ENCODE results near the gene IRS1. TPM values are rescaled to one million over a fixed set of nuclear protein-coding genes. Genes with fewer than 3 reads are reported as not detected.

IRS1 gene
- polyA plus RNA-seq, 1 donor (not counting 4 experiments of a cell fraction or from before 2014, with no cell fraction given) = 11.2 TPM

DNA sequence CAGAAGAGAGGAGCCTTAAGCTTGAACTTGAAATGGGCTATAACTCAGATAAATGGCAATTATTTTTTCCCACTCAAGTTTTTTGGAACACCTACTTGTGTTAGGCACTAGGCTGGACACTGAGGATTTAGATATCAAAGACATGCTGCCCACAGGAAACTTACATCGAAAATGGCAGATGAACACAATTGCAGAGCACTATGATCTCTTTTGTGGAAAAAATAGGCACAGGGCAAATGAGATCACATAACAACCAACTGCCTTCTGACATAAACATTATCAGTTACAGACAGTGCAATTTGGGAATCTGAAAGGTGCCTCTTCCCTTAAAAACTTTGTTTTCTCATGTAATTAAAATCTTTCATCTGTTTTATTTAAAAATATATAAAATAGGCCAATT lies 3.8 kb upstream of the IRS1 start:
- TF ChIP-seq CTCF (optimal IDR thresholded peaks at IDR 0.05 in 1 of 3, IDR thresholded peaks at IDR 0.05 in 1 of 3, conservative IDR thresholded peaks at IDR 0.05 in 1 of 3; ENCODE audit: extremely low read depth in 1 of 3, insufficient read depth in 2 of 3, low read length in 3 of 3) (no peak), EZH2 (IDR thresholded peaks at IDR 0.05; ENCODE audit: low read length) (no peak)
- FAIRE-seq = no peak

GRCh38 chr2:226802573-226802972 lies 3.0 kb upstream of the IRS1 start:
- no peak overlapping the region for H3K4me2 ChIP-seq (ENCODE audit: control insufficient read depth, extremely low read depth, insufficient read depth, low read depth, low read length)
- no peak overlapping the region for H2AFZ ChIP-seq (ENCODE audit: control insufficient read depth, low read length)
- peaks cover 19% of the 10 kb centered on the region for H3K4me1 ChIP-seq (ENCODE audit: control insufficient read depth, extremely low read depth, insufficient read depth, low read length)
- no peak overlapping the region for H3K27ac ChIP-seq (ENCODE audit: control insufficient read depth, insufficient read depth, low read length)
- H3K36me3 ChIP-seq (ENCODE audit: control insufficient read depth in 2 of 2, extremely low read depth in 1 of 2, insufficient read depth in 2 of 2, low read length in 2 of 2) = peaks cover under 1 to 2% of the 10 kb centered on the region in 2 experiments
- FAIRE-seq = peak; percentile 39
- H3K9ac ChIP-seq (ENCODE audit: control insufficient read depth, extremely low read depth, insufficient read depth, low read length) = no peak overlapping the region
- DNase-seq (ENCODE audit: low read depth, low spot score) = no peak
- peaks cover 18% of the 10 kb centered on the region for H3K79me2 ChIP-seq (ENCODE audit: control insufficient read depth, insufficient read depth, low read length)
- H3K9me1 ChIP-seq (ENCODE audit: control insufficient read depth, extremely low read depth, insufficient read depth, low read length) = no peaks in the 10 kb centered on the region
- no peak for TF ChIP-seq EZH2 (IDR thresholded peaks at IDR 0.05; ENCODE audit: low read length)
- TF ChIP-seq CTCF (optimal IDR thresholded peaks at IDR 0.05 in 1 of 3, IDR thresholded peaks at IDR 0.05 in 1 of 3, conservative IDR thresholded peaks at IDR 0.05 in 1 of 3; ENCODE audit: extremely low read depth in 1 of 3, insufficient read depth in 2 of 3, low read length in 3 of 3) = peak in 2 of 3 experiments; percentile 16 to 64
- dilution Hi-C loops (cut with MboI; ENCODE audit: extremely low pct_ligation_motif_present, low sequenced_read_pairs) = loop anchor here (25.0 kb wide), 1 partner anchor 1140 kb away; no protein-coding TSS in a partner anchor
- no peaks in the 10 kb centered on the region for H3K27me3 ChIP-seq (ENCODE audit: control insufficient read depth, extremely low read depth, insufficient read depth, low read length)
- H4K20me1 ChIP-seq (ENCODE audit: control insufficient read depth, extremely low read depth, insufficient read depth, low read length) = no peaks in the 10 kb centered on the region
- no peaks in the 10 kb centered on the region for H3K9me3 ChIP-seq (ENCODE audit: control insufficient read depth, low read depth, low read length)
- H3K4me3 ChIP-seq (ENCODE audit: control insufficient read depth in 2 of 3, extremely low read depth in 1 of 3, insufficient read depth in 2 of 3, low read depth in 1 of 3, low read length in 3 of 3) = no peak overlapping the region

More for the DNA sequence above, 3.8 kb upstream of the IRS1 start:
- dilution Hi-C loops (cut with MboI; ENCODE audit: extremely low pct_ligation_motif_present, low sequenced_read_pairs) = loop anchor here (25.0 kb wide), 1 partner anchor 1141 kb away; no protein-coding TSS in a partner anchor
- no peaks in the 10 kb centered on the region for H3K9me1 ChIP-seq (ENCODE audit: control insufficient read depth, extremely low read depth, insufficient read depth, low read length)
- no peak overlapping the region for H3K9ac ChIP-seq (ENCODE audit: control insufficient read depth, extremely low read depth, insufficient read depth, low read length)
- H4K20me1 ChIP-seq (ENCODE audit: control insufficient read depth, extremely low read depth, insufficient read depth, low read length) = no peaks in the 10 kb centered on the region
- no peak overlapping the region for H3K27ac ChIP-seq (ENCODE audit: control insufficient read depth, insufficient read depth, low read length)
- H3K4me1 ChIP-seq (ENCODE audit: control insufficient read depth, extremely low read depth, insufficient read depth, low read length) = peaks cover 12% of the 10 kb centered on the region
- no peak for DNase-seq (ENCODE audit: low read depth, low spot score)
- no peak overlapping the region for H3K4me3 ChIP-seq (ENCODE audit: control insufficient read depth in 2 of 3, extremely low read depth in 1 of 3, insufficient read depth in 2 of 3, low read depth in 1 of 3, low read length in 3 of 3)
- H2AFZ ChIP-seq (ENCODE audit: control insufficient read depth, low read length) = no peak overlapping the region
- no peak overlapping the region for H3K4me2 ChIP-seq (ENCODE audit: control insufficient read depth, extremely low read depth, insufficient read depth, low read depth, low read length)
- no peaks in the 10 kb centered on the region for H3K27me3 ChIP-seq (ENCODE audit: control insufficient read depth, extremely low read depth, insufficient read depth, low read length)
- H3K9me3 ChIP-seq (ENCODE audit: control insufficient read depth, low read depth, low read length) = no peaks in the 10 kb centered on the region
- peaks cover 9% of the 10 kb centered on the region for H3K79me2 ChIP-seq (ENCODE audit: control insufficient read depth, insufficient read depth, low read length)
- H3K36me3 ChIP-seq (ENCODE audit: control insufficient read depth in 2 of 2, extremely low read depth in 1 of 2, insufficient read depth in 2 of 2, low read length in 2 of 2) = no peaks in the 10 kb centered on the region

Measured in keratinocyte (primary cell).